ENCODE data around the gene PCDHB3. TPM values are rescaled to one million over a fixed set of nuclear protein-coding genes. Genes with fewer than 3 reads are reported as not detected.
"Not testable (repeated sequence)": the region's sequence is repeated elsewhere in the genome, so short reads cannot be mapped to it uniquely, and the experiment has no call there.

PCDHB3 gene
- total RNA-seq, 1 donor from 2014 or later: 1.1 TPM

- DNase-seq (ENCODE audit: low spot score): no peak
Measured at GRCh38 chr5:141135718-141136266, 35.5 kb downstream of the PCDHB3 start.

DNA sequence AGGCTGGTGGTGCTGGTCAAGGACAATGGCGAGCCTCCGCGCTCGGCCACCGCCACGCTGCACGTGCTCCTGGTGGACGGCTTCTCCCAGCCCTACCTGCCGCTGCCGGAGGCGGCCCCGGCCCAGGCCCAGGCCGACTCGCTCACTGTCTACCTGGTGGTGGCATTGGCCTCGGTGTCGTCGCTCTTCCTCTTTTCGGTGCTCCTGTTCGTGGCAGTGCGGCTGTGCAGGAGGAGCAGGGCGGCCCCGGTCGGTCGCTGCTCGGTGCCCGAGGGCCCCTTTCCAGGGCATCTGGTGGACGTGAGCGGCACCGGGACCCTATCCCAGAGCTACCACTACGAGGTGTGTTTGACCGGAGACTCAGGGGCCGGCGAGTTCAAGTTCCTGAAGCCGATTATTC lies 37.1 kb downstream of the PCDHB3 start:
- not testable (repeated sequence) for DNase-seq (ENCODE audit: low spot score)

DNA sequence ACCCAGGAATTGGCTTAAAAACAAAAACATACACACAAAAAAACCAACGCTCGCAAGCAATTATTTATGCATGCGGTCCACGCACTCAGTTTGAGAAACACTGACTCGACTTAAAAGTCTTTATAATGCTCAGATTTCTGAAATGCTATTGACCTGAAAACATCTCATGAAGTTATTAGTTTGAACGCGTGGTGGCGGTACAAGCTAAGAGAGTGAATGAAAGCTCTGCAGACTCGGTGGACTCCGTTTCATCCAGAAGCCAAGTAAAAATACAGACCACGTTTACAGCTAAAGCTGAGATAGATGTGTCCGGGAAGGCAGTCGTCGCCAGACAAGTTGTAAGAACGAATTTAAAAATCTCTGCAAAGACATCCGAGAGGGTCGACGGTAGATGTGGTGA lies 49.5 kb downstream of the PCDHB3 start, which contains the start of gene PCDHB6:
Gene PCDHB6, plus strand, starts transcription at position 246 of the 400 bp plus-strand sequence. CDS start 201 bp downstream, outside the sequence.
- DNase-seq (ENCODE audit: low spot score): no peak

- DNase-seq (ENCODE audit: low spot score): no peak
Measured at GRCh38 chr5:141150224-141150992, 50.1 kb downstream of the PCDHB3 start.

DNA sequence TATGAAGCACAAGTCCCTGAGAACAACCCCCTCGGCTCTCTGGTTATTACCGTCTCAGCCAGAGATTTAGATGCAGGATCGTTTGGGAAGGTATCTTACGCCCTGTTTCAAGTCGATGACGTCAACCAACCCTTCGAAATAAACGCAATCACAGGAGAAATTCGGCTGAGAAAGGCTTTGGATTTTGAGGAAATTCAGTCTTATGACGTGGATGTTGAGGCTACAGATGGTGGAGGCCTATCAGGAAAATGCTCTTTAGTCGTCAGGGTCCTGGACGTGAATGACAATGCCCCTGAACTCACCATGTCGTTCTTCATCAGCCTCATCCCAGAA lies 50.7 kb downstream of the PCDHB3 start:
- no peak for DNase-seq (ENCODE audit: low spot score)

DNA sequence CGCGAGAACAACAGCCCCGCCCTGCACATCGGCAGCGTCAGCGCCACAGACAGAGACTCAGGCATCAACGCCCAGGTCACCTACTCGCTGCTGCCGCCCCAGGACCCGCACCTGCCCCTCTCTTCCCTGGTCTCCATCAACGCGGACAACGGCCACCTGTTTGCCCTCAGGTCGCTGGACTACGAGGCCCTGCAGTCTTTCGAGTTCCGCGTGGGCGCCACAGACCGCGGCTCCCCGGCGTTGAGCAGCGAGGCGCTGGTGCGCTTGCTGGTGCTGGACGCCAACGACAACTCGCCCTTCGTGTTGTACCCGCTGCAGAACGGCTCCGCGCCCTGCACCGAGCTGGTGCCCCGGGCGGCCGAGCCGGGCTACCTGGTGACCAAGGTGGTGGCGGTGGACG lies 51.4 kb downstream of the PCDHB3 start:
- DNase-seq (ENCODE audit: low spot score): not testable (repeated sequence)

DNA sequence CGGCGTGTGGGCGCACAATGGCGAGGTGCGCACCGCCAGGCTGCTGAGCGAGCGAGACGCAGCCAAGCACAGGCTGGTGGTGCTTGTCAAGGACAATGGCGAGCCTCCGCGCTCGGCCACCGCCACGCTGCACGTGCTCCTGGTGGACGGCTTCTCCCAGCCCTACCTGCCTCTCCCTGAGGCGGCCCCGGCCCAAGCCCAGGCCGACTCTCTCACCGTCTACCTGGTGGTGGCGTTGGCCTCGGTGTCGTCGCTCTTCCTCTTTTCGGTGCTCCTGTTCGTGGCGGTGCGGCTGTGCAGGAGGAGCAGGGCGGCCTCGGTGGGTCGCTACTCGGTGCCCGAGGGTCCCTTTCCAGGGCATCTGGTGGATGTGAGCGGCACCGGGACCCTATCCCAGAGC lies 51.8 kb downstream of the PCDHB3 start:
- not testable (repeated sequence) for DNase-seq (ENCODE audit: low spot score)

Other genes starting within 250 kb of the PCDHB3 start
- gene PCDHA10, start 244.6 kb upstream of the PCDHB3 start, total RNA-seq: 1.5 TPM
- 0.57 TPM for gene PCDHA11, start 231.5 kb upstream of the PCDHB3 start, total RNA-seq
- gene PCDHA12, start 225.2 kb upstream of the PCDHB3 start, total RNA-seq: 0.89 TPM
- 0.42 TPM for gene PCDHA13, start 218.3 kb upstream of the PCDHB3 start, total RNA-seq
- gene PCDHAC1, start 174.2 kb upstream of the PCDHB3 start, total RNA-seq: 0.47 TPM
- gene PCDHAC2, start 134.0 kb upstream of the PCDHB3 start, total RNA-seq: 4.0 TPM
- gene PCDHB1, start 49.1 kb upstream of the PCDHB3 start, total RNA-seq: 0.13 TPM
- 1.8 TPM for gene PCDHB2, start 5.9 kb upstream of the PCDHB3 start, total RNA-seq
- 2.2 TPM for gene PCDHB4, start 21.3 kb downstream of the PCDHB3 start, total RNA-seq
- gene PCDHB5, start 34.7 kb downstream of the PCDHB3 start, total RNA-seq: 2.9 TPM
- gene PCDHB6, start 49.6 kb downstream of the PCDHB3 start, total RNA-seq: 1.6 TPM
- gene PCDHB7, start 72.2 kb downstream of the PCDHB3 start, total RNA-seq: 2.4 TPM
- gene PCDHB8, start 77.3 kb downstream of the PCDHB3 start, total RNA-seq: 1.7 TPM
- 3.4 TPM for gene PCDHB16, start 81.9 kb downstream of the PCDHB3 start, total RNA-seq
- 1.9 TPM for gene PCDHB9, start 86.7 kb downstream of the PCDHB3 start, total RNA-seq
- gene PCDHB10, start 91.9 kb downstream of the PCDHB3 start, total RNA-seq: 2.5 TPM
- gene PCDHB11, start 99.2 kb downstream of the PCDHB3 start, total RNA-seq: 2.1 TPM
- 2.8 TPM for gene PCDHB12, start 108.2 kb downstream of the PCDHB3 start, total RNA-seq
- 6.2 TPM for gene PCDHB13, start 113.4 kb downstream of the PCDHB3 start, total RNA-seq
- gene PCDHB14, start 122.9 kb downstream of the PCDHB3 start, total RNA-seq: 6.8 TPM
- 4.3 TPM for gene PCDHB15, start 144.9 kb downstream of the PCDHB3 start, total RNA-seq
- 1.3 TPM for gene SLC25A2, start 203.6 kb downstream of the PCDHB3 start, total RNA-seq
- gene TAF7, start 220.3 kb downstream of the PCDHB3 start, total RNA-seq: 56.6 TPM
- gene PCDHGA1, start 230.0 kb downstream of the PCDHB3 start, total RNA-seq: 0.57 TPM
- 2.6 TPM for gene PCDHGA2, start 238.3 kb downstream of the PCDHB3 start, total RNA-seq
- gene PCDHGA3, start 243.4 kb downstream of the PCDHB3 start, total RNA-seq: 2.9 TPM
- 3.0 TPM for gene PCDHGB1, start 249.6 kb downstream of the PCDHB3 start, total RNA-seq